ENCODE results near the gene HPS6.

DNA sequence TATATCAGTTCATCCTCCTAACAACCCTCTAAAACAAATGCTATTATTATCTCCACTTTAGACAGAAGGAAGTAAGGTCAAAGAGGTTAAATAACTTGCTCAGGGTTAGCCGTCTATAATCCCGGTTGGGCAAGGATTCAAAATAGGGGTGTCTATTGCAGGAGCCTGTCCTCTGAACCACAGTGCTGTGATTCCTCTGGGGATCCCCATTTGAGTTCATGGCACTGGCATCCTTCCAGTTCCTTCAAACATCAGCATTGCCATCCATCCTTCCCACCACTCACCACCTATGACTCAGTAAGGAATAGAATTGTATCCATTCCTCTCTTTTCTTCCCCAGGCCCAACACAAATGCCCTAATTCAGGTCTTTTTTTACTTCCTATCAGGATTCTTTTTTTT, 25.6 kb downstream of the HPS6 start:
- TF ChIP-seq CTCF (conservative IDR thresholded peaks at IDR 0.05 in 1 of 2, IDR thresholded peaks at IDR 0.05 in 1 of 2; ENCODE audit: low read depth in 1 of 2, low read length in 2 of 2) (no peak), EZH2 (IDR thresholded peaks at IDR 0.05; ENCODE audit: low read length, missing control alignments) (no peak)
